GM12878 (cell line): Measurements from ENCODE around the gene MAP2K1. TPM values are rescaled to one million over a fixed set of nuclear protein-coding genes. Genes with fewer than 3 reads are reported as not detected.

ENCODE experiments used
- ATAC-seq: fragments of 200-7000 bp; cut with Tn5 transposase; 3 replicates; pipeline ENCODE4 v1.9.1; 2020; ENCODE audit warnings: mild to moderate bottlenecking, moderate library complexity
- BruUV-seq: library from RNA; stranded (reverse); fragments of 400-500 nt; replicated peaks from 2 replicates; lab custom pipeline; 2021; lab: Mats Ljungman, UMichigan
- CTCF ChIA-PET: fragments of 300-600 bp; sonication (Branson Sonifier 250); formaldehyde crosslinking; extraction: SDS; loops from one replicate; lab custom pipeline; 2021; ENCODE audit warnings: inconsistent platforms; lab: Yijun Ruan, JAX
- POLR2A ChIA-PET: fragments of 350-600 bp; formaldehyde crosslinking; extraction: SDS; loops from one replicate; lab custom pipeline; 2021; ENCODE audit warnings: inconsistent platforms; lab: Charles Lee
- RAD21 ChIA-PET: fragments of 300-600 bp; sonication (Branson Sonifier 250); formaldehyde crosslinking; loops from one replicate; lab custom pipeline; 2023; ENCODE audit warnings: antibody characterized with exemption; ENCODE audit not compliant: unreplicated experiment; lab: Charles Lee
- SMC1A ChIA-PET: fragments of 300-600 bp; sonication (Branson Sonifier 250); formaldehyde crosslinking; loops from one replicate; lab custom pipeline; 2023; ENCODE audit not compliant: unreplicated experiment, uncharacterized antibody; lab: Charles Lee
- DNase-seq: peaks from one replicate; pipeline ENCODE4 v3.0.0-alpha.2; 2011; ENCODE audit warnings: low read depth, low spot score
- FAIRE-seq: peaks from 3 replicates; lab custom pipeline; 2011; peaks lifted over from hg19 to GRCh38; lab: Jason Lieb, UNC
- H2AFZ ChIP-seq: 2 replicates; pipeline ENCODE4 v1.6.0; 2011; ENCODE audit warnings: low read depth, low read length, control low read depth; ENCODE audit not compliant: control insufficient read depth
- H3K27ac ChIP-seq: 2 replicates; pipeline ENCODE4 v1.5.1; 2011; ENCODE audit warnings: control low read depth; ENCODE audit not compliant: control insufficient read depth, insufficient read depth
- H3K27me3 ChIP-seq, 2 experiments: replicated peaks in 1 of 2; 2 replicates each; pipeline versions ENCODE4 v1.6.0 to v1.6.1; 2011; ENCODE audit warnings: low read length in 1 of 2; ENCODE audit not compliant: control insufficient read depth in 2 of 2, insufficient read depth in 2 of 2
- H3K36me3 ChIP-seq, 2 experiments: 2 replicates each; pipeline ENCODE4 v1.5.1; 2011; ENCODE audit warnings: low read length in 1 of 2; ENCODE audit not compliant: control insufficient read depth in 2 of 2, insufficient read depth in 2 of 2
- H3K4me1 ChIP-seq: 2 replicates; pipeline ENCODE4 v1.6.1; 2011; ENCODE audit warnings: mild to moderate bottlenecking, low read length, moderate library complexity, mixed read lengths; ENCODE audit not compliant: control insufficient read depth, insufficient read depth
- H3K4me2 ChIP-seq: 2 replicates; pipeline ENCODE4 v1.6.0; 2011; ENCODE audit warnings: control low read depth; ENCODE audit not compliant: control insufficient read depth, insufficient read depth
- H3K4me3 ChIP-seq: fragments of 200-600 bp; sonication (generic); 2 replicates; pipeline ENCODE4 v1.5.1; 2016
- H3K79me2 ChIP-seq: 2 replicates; pipeline ENCODE4 v1.6.0; 2011; ENCODE audit warnings: low read length; ENCODE audit not compliant: control insufficient read depth, insufficient read depth
- H3K9ac ChIP-seq: 2 replicates; pipeline ENCODE4 v1.8.0; 2011; ENCODE audit warnings: low read length, control low read depth, mixed read lengths; ENCODE audit not compliant: control insufficient read depth, insufficient read depth
- H3K9me3 ChIP-seq: replicated peaks from 3 replicates; pipeline ENCODE4 v1.5.1; 2011; ENCODE audit warnings: mild to moderate bottlenecking, low read length; ENCODE audit not compliant: control insufficient read depth, insufficient read depth
- H4K20me1 ChIP-seq: 2 replicates; pipeline ENCODE4 v1.6.0; 2011; ENCODE audit not compliant: control insufficient read depth, insufficient read depth
- ATF2 ChIP-seq: IDR thresholded peaks from 2 replicates; pipeline ENCODE4 v1.6.1; 2012; ENCODE audit warnings: low read length, inconsistent platforms
- CBX5 ChIP-seq: sonication (generic); IDR thresholded peaks from 2 replicates; pipeline ENCODE4 v1.6.1; 2016; ENCODE audit warnings: low read depth, moderate library complexity, mild to moderate bottlenecking, inconsistent platforms
- CEBPB ChIP-seq, 2 experiments: fragments of 150-350 bp in 1 of 2; IDR thresholded peaks; 2 replicates each; pipeline ENCODE4 v1.6.1; 2012 to 2014; ENCODE audit warnings: low read depth in 2 of 2, low read length in 2 of 2, borderline replicate concordance in 1 of 2, inconsistent platforms in 1 of 2
- CHD1 ChIP-seq: IDR thresholded peaks from 2 replicates; pipeline ENCODE4 v1.6.1; 2012; ENCODE audit warnings: low read depth, low read length, improper control_type of control experiment
- EED ChIP-seq: sonication (generic); IDR thresholded peaks from 2 replicates; pipeline ENCODE4 v1.6.1; 2016; ENCODE audit warnings: antibody characterized with exemption, low read depth
- IKZF1 ChIP-seq: fragments of 450-650 bp; conservative IDR thresholded peaks from 2 replicates; pipeline ENCODE4 v1.6.1; 2017; ENCODE audit warnings: antibody characterized with exemption, mild to moderate bottlenecking
- IKZF2 ChIP-seq, 2 experiments: fragments of 450-650 bp; IDR thresholded peaks; 2 replicates each; pipeline ENCODE4 v1.6.1; 2017; ENCODE audit warnings: mild to moderate bottlenecking in 2 of 2, moderate library complexity in 2 of 2
- MEF2A ChIP-seq: IDR thresholded peaks from 2 replicates; pipeline ENCODE4 v1.6.1; 2011; ENCODE audit warnings: low read depth, mild to moderate bottlenecking, low read length, moderate library complexity; ENCODE audit not compliant: insufficient read depth
- MLLT1 ChIP-seq: fragments of 450-650 bp; IDR thresholded peaks from 2 replicates; pipeline ENCODE4 v1.6.1; 2016; ENCODE audit warnings: mild to moderate bottlenecking
- NFIC ChIP-seq: IDR thresholded peaks from 2 replicates; pipeline ENCODE4 v1.6.1; 2012; ENCODE audit warnings: low read depth, mild to moderate bottlenecking, inconsistent platforms, low read length, moderate library complexity
- PBX3 ChIP-seq: IDR thresholded peaks from 2 replicates; pipeline ENCODE4 v1.6.1; 2011; ENCODE audit warnings: mild to moderate bottlenecking, low read depth, low read length, moderate library complexity; ENCODE audit not compliant: insufficient replicate concordance
- RAD21 ChIP-seq: IDR thresholded peaks from 2 replicates; pipeline ENCODE4 v1.6.1; 2011; ENCODE audit warnings: mild to moderate bottlenecking, low read depth, low read length, moderate library complexity; ENCODE audit not compliant: insufficient read depth
- RUNX3 ChIP-seq: IDR thresholded peaks from 2 replicates; pipeline ENCODE4 v1.6.1; 2012; ENCODE audit warnings: low read length, inconsistent platforms
- STAT3 ChIP-seq: IDR thresholded peaks from 2 replicates; pipeline ENCODE4 v1.6.1; 2011; ENCODE audit warnings: low read depth, low read length, improper control_type of control experiment
- TARDBP ChIP-seq: IDR thresholded peaks from 2 replicates; pipeline ENCODE4 v1.6.1; 2016; ENCODE audit warnings: borderline replicate concordance
- TCF3 ChIP-seq: IDR thresholded peaks from 2 replicates; pipeline ENCODE4 v1.6.1; 2012; ENCODE audit warnings: low read depth, mild to moderate bottlenecking, low read length, borderline replicate concordance; ENCODE audit not compliant: insufficient read depth
- ZNF622 ChIP-seq: fragments of 450-650 bp; IDR thresholded peaks from 2 replicates; pipeline ENCODE4 v1.6.1; 2017; ENCODE audit warnings: mild to moderate bottlenecking, inconsistent platforms
- WGBS: methylation state at CpG from one replicate; pipeline ENCODE4 v1.1.6; 2016; ENCODE audit warnings: low lambda C conversion rate; ENCODE audit not compliant: insufficient replicate concordance, insufficient coverage; ENCODE audit errors: missing lambda C conversion rate; 5-methylcytosine and 5-hydroxymethylcytosine counted together
- in situ Hi-C: fragments of 300-500 bp; cut with MboI; formaldehyde crosslinking; loops from 9 replicates; pipeline ENCODE4 v1.14.3; 2018; ENCODE audit warnings: mixed read lengths
- intact Hi-C: fragments of 100-400 bp; cut with micrococcal nuclease; formaldehyde crosslinking; loops from one replicate; pipeline ENCODE4 v1.14.2; 2022; ENCODE audit not compliant: unreplicated experiment
- polyA plus RNA-seq, 11 experiments: library from polyadenylated mRNA; depleted of rRNA in 4 of 11; unstranded in 6 of 11; stranded (reverse) in 5 of 11; fragments of >200 nt; fragmentation: Nextera tagmentation in 4 of 11; fragmentation: Illumina TruSeq in 1 of 11; extraction: Ambion mirVana in 4 of 11; extraction: Trizol in 1 of 11; gene quantifications; 1 replicate in 1 of 11; 2 replicates in 10 of 11; pipeline versions ENCODE4 v1.2.1 to v1.2.3, GENCODE V29; 2011 to 2016; ENCODE audit warnings: inconsistent platforms in 2 of 11, missing spikeins in 2 of 11, low read depth in 1 of 11
- total RNA-seq, 4 experiments: library from RNA; depleted of rRNA in 3 of 4; stranded (reverse); fragments of >200 nt in 3 of 4; fragmentation: Illumina TruSeq in 1 of 4; extraction: Trizol in 1 of 4; gene quantifications; 2 replicates each; pipeline versions ENCODE4 v1.2.1 to v1.2.3, GENCODE V29; 2013 to 2021

MAP2K1 gene
- total and polyA plus RNA-seq, 10 of the 15 experiments (the other 5 are each of a cell fraction or from before 2014, with no cell fraction given): 11.2 to 112 (median 56.6) TPM

GRCh38 chr15:66402761-66403284 lies 16.1 kb downstream of the MAP2K1 start (continued):
- TF ChIP-seq CEBPB (IDR thresholded peaks at IDR 0.05; ENCODE audit: borderline replicate concordance in 1 of 2, low read depth in 2 of 2, low read length in 2 of 2): no peak

- Histone ChIP-seq H3K9me3 (no peaks in the 10 kb centered on the region), H2AFZ (no peak overlapping the region), H3K4me2 (peak overlapping the region; percentile 57), H3K9ac (no peak overlapping the region), H3K79me2 (peaks cover 99% of the 10 kb centered on the region), H3K36me3 (peaks cover 2 to 5% of the 10 kb centered on the region in 2 experiments), H3K27ac (peak overlapping the region; percentile 75), H3K4me1 (peaks cover 67% of the 10 kb centered on the region), H3K4me3 (peak overlapping the region; percentile 29; the same call in 1 of the 2 replicates), H3K27me3 (no peaks in the 10 kb centered on the region), H4K20me1 (no peaks in the 10 kb centered on the region; the same call in none of the 2 replicates)
- intact Hi-C loops (no loop called here), in situ Hi-C loops (no loop called here)
- ChIA-PET RAD21 (interaction anchor here (0.6 to 7.6 kb wide), 15 partner anchors 13 to 101 kb away, joined by 3 to 119 read pairs (median 5); partner anchors contain the start of genes MAP2K1, SNAPC5 and TIPIN), CTCF (interaction anchor here (0.6 to 6.0 kb wide), 13 partner anchors 10 to 710 kb away, joined by 3 to 69 read pairs (median 11); partner anchors contain the start of genes MAP2K1 and SNAPC5), POLR2A (interaction anchor here (0.6 to 7.6 kb wide), 13 partner anchors 10 to 109 kb away, joined by 3 to 120 read pairs (median 4); partner anchors contain the start of genes MAP2K1, RPL4, TIPIN and ZWILCH), SMC1A (interaction anchor here (0.7 to 8.2 kb wide), 18 partner anchors 10 to 109 kb away, joined by 3 to 95 read pairs (median 8); partner anchors contain the start of genes MAP2K1, RPL4, SNAPC5 and ZWILCH)
- no TSS peak for BruUV-seq
- ATAC-seq: peak; percentile 17
- peak; percentile 71 for FAIRE-seq
- WGBS: 73% methylated on average over 5 of the region's 5 CpGs
- no peak for DNase-seq
- TF ChIP-seq CBX5: no peak
- 0 out of 2 replicates have a peak, but pooled peaks have one; percentile 21 for TF ChIP-seq ATF2
- TF ChIP-seq TCF3: no peak
- no peak for TF ChIP-seq PBX3
- peak; percentile 63; the same call in 1 of the 2 replicates for TF ChIP-seq EED
- peak; percentile 39 to 54; a peak in 2 of 4 replicates for TF ChIP-seq IKZF2 (IDR thresholded peaks at IDR 0.05)
- no peak for TF ChIP-seq RAD21
- TF ChIP-seq MEF2A: peak; percentile 79
- TF ChIP-seq CHD1: no peak
- TF ChIP-seq STAT3: no peak
- TF ChIP-seq TARDBP: no peak
- TF ChIP-seq MLLT1: 0 out of 2 replicates have a peak, but pooled peaks have one; percentile 13
- peak; percentile 75; the same call in 1 of the 2 replicates for TF ChIP-seq IKZF1
- peak; percentile 54; the same call in 1 of the 2 replicates for TF ChIP-seq NFIC
- no peak for TF ChIP-seq ZNF622
- TF ChIP-seq RUNX3: peak; percentile 89
Observed at GRCh38 chr15:66403323-66403722, 16.6 kb downstream of the MAP2K1 start.
